HEK293 (cell line): Measurements from ENCODE around the gene PLCD3.

Experiments
- TCF7L2 ChIP-seq: IDR thresholded peaks from 2 replicates; pipeline ENCODE4 v1.6.1; 2011; ENCODE audit warnings: low read depth, mild to moderate bottlenecking, inconsistent platforms, low read length, moderate library complexity, borderline replicate concordance
- YY1 ChIP-seq: fragments of 450-650 bp; formaldehyde crosslinking; IDR thresholded peaks from 2 replicates; pipeline ENCODE4 v1.5.1; 2018; ENCODE audit warnings: missing biosample characterization, missing genetic modification characterization
- ZNF121 ChIP-seq: fragments of 450-650 bp; formaldehyde crosslinking; IDR thresholded peaks from 2 replicates; pipeline ENCODE4 v1.5.1; 2016; ENCODE audit warnings: missing biosample characterization, missing genetic modification characterization
- ZNF175 ChIP-seq: fragments of 450-650 bp; formaldehyde crosslinking; IDR thresholded peaks from 2 replicates; pipeline ENCODE4 v1.5.1; 2016; ENCODE audit warnings: missing biosample characterization, missing genetic modification characterization
- TF ChIP-seq, protein P1 (sequence below): fragments of 450-650 bp; formaldehyde crosslinking; IDR thresholded peaks from 2 replicates; pipeline ENCODE4 v1.5.1; 2016; ENCODE audit warnings: missing biosample characterization, missing genetic modification characterization
- TF ChIP-seq, protein P2 (sequence below): fragments of 450-650 bp; formaldehyde crosslinking; IDR thresholded peaks from 2 replicates; pipeline ENCODE4 v1.5.1; 2016; ENCODE audit warnings: missing biosample characterization, missing genetic modification characterization

DNA sequence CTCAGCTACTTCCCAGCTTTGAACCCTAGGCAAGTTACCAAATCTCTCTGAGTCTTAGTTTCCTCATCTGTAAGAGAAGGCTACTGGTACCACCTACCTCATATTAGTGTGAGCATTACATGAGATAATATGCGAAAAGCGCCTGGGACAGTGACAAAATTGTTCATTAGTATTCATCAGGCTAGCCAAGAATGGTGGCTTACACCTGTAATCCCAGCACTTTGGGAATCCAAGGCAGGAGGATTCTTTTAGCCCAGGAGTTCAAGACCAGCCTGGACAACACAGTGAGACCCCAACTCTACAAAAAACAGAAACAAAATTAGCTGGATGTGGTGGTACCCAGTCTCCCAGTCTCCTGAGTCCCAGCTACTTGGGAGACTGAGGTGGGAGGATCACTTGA lies 3.3 kb downstream of the PLCD3 start:
- TF ChIP-seq TCF7L2 (no peak), ZNF175 (tag by site-specific recombination) (no peak), YY1 (no peak), ZNF121 (tag by site-specific recombination) (peak; percentile 98)
- TF ChIP-seq, protein P1, sequence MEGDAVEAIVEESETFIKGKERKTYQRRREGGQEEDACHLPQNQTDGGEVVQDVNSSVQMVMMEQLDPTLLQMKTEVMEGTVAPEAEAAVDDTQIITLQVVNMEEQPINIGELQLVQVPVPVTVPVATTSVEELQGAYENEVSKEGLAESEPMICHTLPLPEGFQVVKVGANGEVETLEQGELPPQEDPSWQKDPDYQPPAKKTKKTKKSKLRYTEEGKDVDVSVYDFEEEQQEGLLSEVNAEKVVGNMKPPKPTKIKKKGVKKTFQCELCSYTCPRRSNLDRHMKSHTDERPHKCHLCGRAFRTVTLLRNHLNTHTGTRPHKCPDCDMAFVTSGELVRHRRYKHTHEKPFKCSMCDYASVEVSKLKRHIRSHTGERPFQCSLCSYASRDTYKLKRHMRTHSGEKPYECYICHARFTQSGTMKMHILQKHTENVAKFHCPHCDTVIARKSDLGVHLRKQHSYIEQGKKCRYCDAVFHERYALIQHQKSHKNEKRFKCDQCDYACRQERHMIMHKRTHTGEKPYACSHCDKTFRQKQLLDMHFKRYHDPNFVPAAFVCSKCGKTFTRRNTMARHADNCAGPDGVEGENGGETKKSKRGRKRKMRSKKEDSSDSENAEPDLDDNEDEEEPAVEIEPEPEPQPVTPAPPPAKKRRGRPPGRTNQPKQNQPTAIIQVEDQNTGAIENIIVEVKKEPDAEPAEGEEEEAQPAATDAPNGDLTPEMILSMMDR = no peak
- TF ChIP-seq, protein P2, sequence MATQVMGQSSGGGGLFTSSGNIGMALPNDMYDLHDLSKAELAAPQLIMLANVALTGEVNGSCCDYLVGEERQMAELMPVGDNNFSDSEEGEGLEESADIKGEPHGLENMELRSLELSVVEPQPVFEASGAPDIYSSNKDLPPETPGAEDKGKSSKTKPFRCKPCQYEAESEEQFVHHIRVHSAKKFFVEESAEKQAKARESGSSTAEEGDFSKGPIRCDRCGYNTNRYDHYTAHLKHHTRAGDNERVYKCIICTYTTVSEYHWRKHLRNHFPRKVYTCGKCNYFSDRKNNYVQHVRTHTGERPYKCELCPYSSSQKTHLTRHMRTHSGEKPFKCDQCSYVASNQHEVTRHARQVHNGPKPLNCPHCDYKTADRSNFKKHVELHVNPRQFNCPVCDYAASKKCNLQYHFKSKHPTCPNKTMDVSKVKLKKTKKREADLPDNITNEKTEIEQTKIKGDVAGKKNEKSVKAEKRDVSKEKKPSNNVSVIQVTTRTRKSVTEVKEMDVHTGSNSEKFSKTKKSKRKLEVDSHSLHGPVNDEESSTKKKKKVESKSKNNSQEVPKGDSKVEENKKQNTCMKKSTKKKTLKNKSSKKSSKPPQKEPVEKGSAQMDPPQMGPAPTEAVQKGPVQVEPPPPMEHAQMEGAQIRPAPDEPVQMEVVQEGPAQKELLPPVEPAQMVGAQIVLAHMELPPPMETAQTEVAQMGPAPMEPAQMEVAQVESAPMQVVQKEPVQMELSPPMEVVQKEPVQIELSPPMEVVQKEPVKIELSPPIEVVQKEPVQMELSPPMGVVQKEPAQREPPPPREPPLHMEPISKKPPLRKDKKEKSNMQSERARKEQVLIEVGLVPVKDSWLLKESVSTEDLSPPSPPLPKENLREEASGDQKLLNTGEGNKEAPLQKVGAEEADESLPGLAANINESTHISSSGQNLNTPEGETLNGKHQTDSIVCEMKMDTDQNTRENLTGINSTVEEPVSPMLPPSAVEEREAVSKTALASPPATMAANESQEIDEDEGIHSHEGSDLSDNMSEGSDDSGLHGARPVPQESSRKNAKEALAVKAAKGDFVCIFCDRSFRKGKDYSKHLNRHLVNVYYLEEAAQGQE (tag by site-specific recombination) = no peak
